GM23338 (cell line): ENCODE data around the gene AMZ1. TPM values are rescaled to one million over a fixed set of nuclear protein-coding genes. Genes with fewer than 3 reads are reported as not detected.

Experiments
- ATAC-seq: fragments of 200-7000 bp; cut with Tn5 transposase; 3 replicates; pipeline ENCODE4 v1.9.1; 2020
- DNase-seq: peaks from one replicate; pipeline ENCODE4 v3.0.0-alpha.2; 2015; ENCODE audit warnings: low spot score
- H2AFZ ChIP-seq: fragments of 200-600 bp; sonication (generic); 2 replicates; pipeline ENCODE4 v1.8.0; 2016; ENCODE audit warnings: antibody characterized with exemption, mild to moderate bottlenecking, moderate library complexity
- H3F3A ChIP-seq: fragments of 200-600 bp; sonication (generic); replicated peaks from 2 replicates; pipeline ENCODE4 v1.8.0; 2017; ENCODE audit warnings: antibody characterized with exemption, mixed run types, low read depth
- H3K27ac ChIP-seq: fragments of 200-600 bp; sonication (generic); 2 replicates; pipeline ENCODE4 v1.6.1; 2016; ENCODE audit warnings: low read depth
- H3K27me3 ChIP-seq: fragments of 200-600 bp; sonication (generic); 2 replicates; pipeline ENCODE4 v1.8.0; 2016; ENCODE audit warnings: mild to moderate bottlenecking, mixed run types, moderate library complexity; ENCODE audit not compliant: insufficient read depth
- H3K36me3 ChIP-seq: fragments of 200-600 bp; sonication (generic); 2 replicates; pipeline ENCODE4 v1.8.0; 2016; ENCODE audit warnings: mild to moderate bottlenecking; ENCODE audit not compliant: insufficient read depth
- H3K4me1 ChIP-seq: fragments of 200-600 bp; sonication (generic); 2 replicates; pipeline ENCODE4 v1.8.0; 2016; ENCODE audit warnings: mild to moderate bottlenecking, moderate library complexity; ENCODE audit not compliant: insufficient read depth
- H3K4me2 ChIP-seq: fragments of 200-600 bp; sonication (generic); 2 replicates; pipeline ENCODE4 v1.7.1; 2017; ENCODE audit warnings: mixed run types
- H3K4me3 ChIP-seq: fragments of 200-600 bp; sonication (generic); 2 replicates; pipeline ENCODE4 v1.6.1; 2016; ENCODE audit warnings: mixed run types
- H3K79me2 ChIP-seq: fragments of 200-600 bp; sonication (generic); replicated peaks from 2 replicates; pipeline ENCODE4 v1.8.0; 2017; ENCODE audit warnings: mild to moderate bottlenecking; ENCODE audit not compliant: insufficient read depth
- H3K9me2 ChIP-seq: fragments of 200-600 bp; sonication (generic); 2 replicates; pipeline ENCODE4 v1.8.0; 2017; ENCODE audit not compliant: insufficient read depth
- H4K20me1 ChIP-seq: fragments of 200-600 bp; sonication (generic); replicated peaks from 2 replicates; pipeline ENCODE4 v1.8.0; 2017; ENCODE audit warnings: mild to moderate bottlenecking; ENCODE audit not compliant: insufficient read depth
- H3K27ac Mint-ChIP-seq: 2 replicates; pipeline ENCODE4 v1.8.0; 2020; ENCODE audit warnings: inconsistent platforms, mild to moderate bottlenecking, moderate library complexity, mixed read lengths
- H3K27me3 Mint-ChIP-seq: 3 replicates; pipeline ENCODE4 v1.8.0; 2022; ENCODE audit warnings: low read depth, mild to moderate bottlenecking, moderate library complexity, mixed read lengths, inconsistent platforms; ENCODE audit not compliant: insufficient read depth, poor library complexity
- H3K36me3 Mint-ChIP-seq: 3 replicates; pipeline ENCODE4 v1.8.0; 2021; ENCODE audit warnings: low read depth, mild to moderate bottlenecking, inconsistent platforms, moderate library complexity, mixed read lengths
- H3K4me1 Mint-ChIP-seq: 3 replicates; pipeline ENCODE4 v1.8.0; 2020; ENCODE audit warnings: mild to moderate bottlenecking, inconsistent platforms, mixed read lengths
- H3K4me3 Mint-ChIP-seq: 3 replicates; pipeline ENCODE4 v1.8.0; 2021; ENCODE audit warnings: moderate library complexity, mild to moderate bottlenecking, inconsistent platforms, mixed read lengths
- H3K9me3 Mint-ChIP-seq: 3 replicates; pipeline ENCODE4 v1.8.0; 2020; ENCODE audit warnings: moderate library complexity, mild to moderate bottlenecking, inconsistent platforms, mixed read lengths
- CREB1 ChIP-seq: fragments of 250-450 bp; sonication (Bioruptor Pico); IDR thresholded peaks from 2 replicates; pipeline ENCODE4 v1.5.0; 2020; ENCODE audit warnings: low read depth, mild to moderate bottlenecking, moderate library complexity
- CTCF ChIP-seq, 2 experiments: fragments of 200-600 bp in 1 of 2; sonication (generic) in 1 of 2; conservative IDR thresholded peaks; 2 replicates each; pipeline versions ENCODE4 v1.5.1 to v1.6.1; 2016 to 2017; ENCODE audit warnings: antibody characterized with exemption in 2 of 2, low read depth in 2 of 2, mild to moderate bottlenecking in 2 of 2, moderate library complexity in 1 of 2
- ETS1 ChIP-seq: IDR thresholded peaks from 2 replicates; pipeline ENCODE4 v1.6.1; 2016; ENCODE audit warnings: antibody characterized with exemption
- EZH2 ChIP-seq: fragments of 200-600 bp; sonication (generic); IDR thresholded peaks from one replicate; pipeline ENCODE4 v1.8.0; 2017; ENCODE audit warnings: antibody characterized with exemption, mild to moderate bottlenecking, low read depth; ENCODE audit not compliant: unreplicated experiment
- EZH2phosphoT487 ChIP-seq: fragments of 200-600 bp; sonication (generic); IDR thresholded peaks from one replicate; pipeline ENCODE4 v1.8.1; 2018; ENCODE audit warnings: antibody characterized with exemption; ENCODE audit not compliant: unreplicated experiment
- JUNB ChIP-seq: IDR thresholded peaks from one replicate; pipeline ENCODE4 v1.6.1; 2016; ENCODE audit warnings: antibody characterized with exemption; ENCODE audit not compliant: unreplicated experiment
- NANOG ChIP-seq: IDR thresholded peaks from 2 replicates; pipeline ENCODE4 v1.6.1; 2016; ENCODE audit warnings: antibody characterized with exemption, borderline replicate concordance
- POLR2AphosphoS5 ChIP-seq: IDR thresholded peaks from 2 replicates; pipeline ENCODE4 v1.6.1; 2016; ENCODE audit warnings: antibody characterized with exemption, low read depth
- REST ChIP-seq: IDR thresholded peaks from one replicate; pipeline ENCODE4 v1.6.1; 2018; ENCODE audit warnings: antibody characterized with exemption; ENCODE audit not compliant: unreplicated experiment
- STAT1 ChIP-seq: IDR thresholded peaks from one replicate; pipeline ENCODE4 v1.6.1; 2016; ENCODE audit warnings: antibody characterized with exemption; ENCODE audit not compliant: unreplicated experiment
- ZNF114 ChIP-seq: fragments of 250-450 bp; sonication (Bioruptor Pico); IDR thresholded peaks from 2 replicates; pipeline ENCODE4 v1.5.0; 2020; ENCODE audit warnings: mild to moderate bottlenecking, moderate library complexity
- ZNF331 ChIP-seq: fragments of 250-450 bp; sonication (Bioruptor Pico); IDR thresholded peaks from 2 replicates; pipeline ENCODE4 v1.5.0; 2020; ENCODE audit warnings: low read depth, mild to moderate bottlenecking, moderate library complexity
- polyA plus RNA-seq: library from polyadenylated mRNA; unstranded; fragments of >200 nt; fragmentation: Nextera tagmentation; extraction: Ambion mirVana; gene quantifications from 2 replicates; pipeline ENCODE4 v1.2.1, GENCODE V29; 2016
- total RNA-seq: library from RNA; depleted of rRNA; stranded (reverse); fragments of >200 nt; shearing (Covaris generic); gene quantifications from 2 replicates; pipeline ENCODE4 v1.2.3, GENCODE V29; 2014

Gene AMZ1
- total and polyA plus RNA-seq, 2 experiments from 2014 or later = 0.73 to 4.5 TPM

- TF ChIP-seq REST (no peak), CTCF (conservative IDR thresholded peaks at IDR 0.05; ENCODE audit: low read depth in 2 of 2) (no peak), CREB1 (no peak), JUNB (no peak), ZNF114 (no peak)
Observed at GRCh38 chr7:2668401-2668800, 19.6 kb upstream of the AMZ1 start (continued).

GRCh38 chr7:2670171-2670570, 17.8 kb upstream of the AMZ1 start:
- H3K4me2 ChIP-seq = no peak overlapping the region
- no peaks in the 10 kb centered on the region for H3F3A ChIP-seq
- no peaks in the 10 kb centered on the region for H3K27me3 ChIP-seq
- H3K9me3 Mint-ChIP-seq = peaks cover 4% of the 10 kb centered on the region; the same call in 1 of the 3 replicates
- H3K27ac Mint-ChIP-seq = no peak overlapping the region
- peaks cover 22% of the 10 kb centered on the region for H3K27me3 Mint-ChIP-seq
- no peak overlapping the region for H3K4me3 Mint-ChIP-seq
- H3K4me3 ChIP-seq = no peak overlapping the region
- no peaks in the 10 kb centered on the region for H3K4me1 ChIP-seq
- H4K20me1 ChIP-seq = no peaks in the 10 kb centered on the region
- no peak for TF ChIP-seq NANOG
- TF ChIP-seq EZH2phosphoT487 = no peak
- no peak for TF ChIP-seq POLR2AphosphoS5
- TF ChIP-seq CREB1 = no peak
- TF ChIP-seq CTCF (conservative IDR thresholded peaks at IDR 0.05; ENCODE audit: low read depth in 2 of 2) = no peak
- no peak for TF ChIP-seq JUNB
- TF ChIP-seq ETS1 = no peak
- no peak for TF ChIP-seq ZNF331 (CRISPR knock-in tag)
- TF ChIP-seq EZH2 = no peak
- no peak for TF ChIP-seq STAT1
- no peaks in the 10 kb centered on the region for H3K36me3 ChIP-seq
- H3K9me2 ChIP-seq = no peaks in the 10 kb centered on the region
- ATAC-seq (no peak), DNase-seq (no peak)
- H2AFZ ChIP-seq = no peak overlapping the region
- H3K79me2 ChIP-seq = no peaks in the 10 kb centered on the region
- H3K27ac ChIP-seq = no peak overlapping the region
- H3K4me1 Mint-ChIP-seq = peaks cover 2% of the 10 kb centered on the region; the same call in 2 of the 3 replicates
- H3K36me3 Mint-ChIP-seq = no peaks in the 10 kb centered on the region; the same call in 2 of the 3 replicates
